Hypothalamus (tissue), 51 donors: ENCODE results near the gene OLA1.

Experiments used
- DNase-seq, 51 donors: peaks; one replicate each; lab custom pipeline; 2025; lab: John Stamatoyannopoulos, UW

OLA1 gene

DNA sequence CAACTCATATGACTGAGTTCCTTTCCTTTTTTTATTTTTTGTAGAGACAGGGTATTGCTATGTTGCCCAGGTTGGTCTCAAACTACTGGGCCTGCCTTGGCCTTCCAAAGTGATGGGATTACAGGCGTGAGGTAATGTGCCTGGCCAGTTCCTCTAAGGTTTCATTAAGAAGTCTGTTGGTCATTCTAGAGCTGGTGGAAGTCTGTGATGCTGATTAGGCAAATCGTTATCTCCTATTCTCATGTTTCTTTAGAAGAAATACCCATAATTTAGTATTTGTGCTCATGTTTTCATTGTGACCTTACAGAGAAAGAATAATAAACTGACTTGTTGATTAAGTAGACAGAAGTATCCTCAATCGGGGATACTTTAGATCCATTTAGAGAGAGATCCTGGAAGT is 177.0 kb downstream of the OLA1 start:
- no peak for DNase-seq

DNA sequence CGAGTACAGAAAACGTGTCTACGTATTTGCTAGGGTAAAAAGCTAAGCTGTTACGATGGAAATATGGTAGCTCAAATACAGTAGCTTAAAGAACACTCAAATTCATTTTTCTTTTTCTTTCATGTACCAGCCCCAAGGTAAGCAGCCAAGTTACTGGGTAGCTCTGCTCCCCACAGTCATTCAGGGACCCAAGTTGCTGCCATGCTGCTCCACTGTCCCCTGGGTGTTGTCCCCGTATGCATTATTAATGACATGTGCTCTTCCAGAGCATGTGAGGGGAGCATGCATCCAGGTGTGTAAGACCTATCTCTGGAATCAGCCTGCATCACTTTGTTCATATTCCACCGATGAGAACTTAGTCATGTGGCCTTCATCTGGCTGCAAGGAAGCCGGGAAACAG is 178.1 kb downstream of the OLA1 start:
- DNase-seq = no peak

DNA sequence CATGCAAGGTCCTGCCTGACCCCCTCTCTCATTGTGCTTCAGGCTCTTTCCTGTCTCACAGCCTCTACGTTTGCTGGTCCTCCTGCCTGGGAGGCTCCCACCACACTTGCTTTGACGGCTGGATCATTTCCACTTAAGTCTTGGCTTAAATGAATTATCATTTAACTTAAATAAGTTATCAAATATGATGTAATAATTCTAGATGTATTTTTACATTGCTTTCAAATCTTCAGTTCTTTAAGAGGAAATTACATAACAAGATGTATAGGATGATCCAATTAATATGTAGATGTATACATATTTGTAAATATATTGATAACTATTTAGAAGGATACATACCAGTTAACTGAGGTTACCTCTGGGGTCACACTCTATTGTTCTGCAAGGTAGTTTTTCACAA is 180.5 kb downstream of the OLA1 start:
- no peak for DNase-seq

DNA sequence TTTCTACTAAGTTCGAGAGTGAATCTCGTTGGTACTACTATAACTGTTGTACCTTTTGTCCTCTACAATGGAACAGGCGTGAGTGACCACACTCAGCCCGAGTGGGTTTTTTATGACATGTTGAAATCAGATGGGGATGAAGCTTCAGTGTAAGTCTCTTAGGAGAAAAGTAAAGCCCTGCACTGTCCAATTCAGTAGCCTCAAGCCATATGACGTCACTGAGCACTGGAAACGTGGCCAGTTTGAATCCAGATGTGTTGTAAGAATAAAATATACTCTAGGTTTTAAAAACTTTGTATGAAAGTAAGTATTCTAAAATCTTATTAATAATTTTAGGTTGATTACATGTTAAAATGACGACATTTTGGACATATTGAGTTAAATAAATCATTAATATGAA is 181.5 kb downstream of the OLA1 start:
- no peak for DNase-seq

DNA sequence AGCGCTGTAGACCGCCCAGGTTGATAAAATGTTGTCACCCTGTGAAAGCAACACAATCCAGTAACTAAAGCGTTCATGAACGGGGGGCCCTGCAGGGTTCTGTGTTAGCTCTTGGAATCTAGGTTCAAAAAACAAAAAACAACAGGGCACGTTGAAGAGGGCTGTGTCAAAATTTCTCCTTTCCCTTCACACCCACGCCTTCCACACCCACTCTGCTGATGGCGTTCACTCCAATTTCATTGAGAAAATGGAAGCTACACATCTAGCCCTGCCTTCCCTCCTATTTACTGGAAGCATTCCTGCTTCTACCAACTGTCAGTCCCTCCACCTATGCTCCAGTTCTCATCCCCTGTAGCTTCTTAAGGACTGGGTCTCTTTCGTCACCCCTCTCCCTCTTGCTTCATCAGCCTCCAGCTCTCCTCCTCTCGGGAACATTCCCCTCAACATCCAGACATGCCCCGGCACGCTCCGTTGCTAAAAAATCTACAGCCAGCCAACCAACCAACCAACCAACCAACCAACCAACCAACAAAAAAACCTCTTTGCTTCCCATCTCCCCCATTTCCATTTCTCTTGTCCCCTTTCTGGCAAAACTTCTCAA is 184.7 kb downstream of the OLA1 start:
- DNase-seq = no peak

DNA sequence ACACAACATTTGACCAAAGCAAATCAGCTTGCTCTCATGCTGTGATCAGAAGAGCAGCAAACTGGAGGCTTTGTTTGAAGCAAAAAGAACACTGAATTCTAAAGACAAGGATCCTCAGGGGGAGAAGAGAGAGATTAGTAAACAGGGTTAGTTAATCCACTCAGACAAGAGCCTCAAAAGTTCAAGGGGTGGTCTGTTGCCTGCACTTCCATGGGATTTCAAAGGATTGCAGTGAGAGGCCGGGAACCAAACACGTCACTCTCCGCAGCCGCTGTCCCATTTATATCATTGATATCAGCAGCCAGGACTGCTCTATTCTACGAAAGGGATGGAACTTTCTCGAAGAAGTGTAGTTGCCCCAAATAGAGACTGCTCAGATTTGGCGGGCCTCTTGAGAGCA is 185.4 kb downstream of the OLA1 start:
- no peak for DNase-seq

DNA sequence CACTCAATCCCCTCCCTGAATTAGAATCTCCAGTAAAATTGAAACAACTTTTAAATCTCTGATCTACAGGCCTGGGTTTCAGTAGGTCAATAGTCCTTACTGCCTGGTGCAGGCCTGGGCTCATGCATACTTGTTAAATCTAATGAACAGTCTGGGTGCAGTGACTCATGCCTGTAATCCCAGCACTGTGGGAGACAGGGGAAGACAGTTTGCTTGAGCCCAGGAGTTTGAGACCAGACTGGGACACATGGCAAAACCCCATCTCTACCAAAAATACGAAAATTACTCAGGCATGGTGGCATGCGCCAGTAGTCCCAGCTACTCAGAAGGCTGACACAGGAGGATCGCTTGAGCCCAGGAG is 188.5 kb downstream of the OLA1 start:
- DNase-seq = no peak

DNA sequence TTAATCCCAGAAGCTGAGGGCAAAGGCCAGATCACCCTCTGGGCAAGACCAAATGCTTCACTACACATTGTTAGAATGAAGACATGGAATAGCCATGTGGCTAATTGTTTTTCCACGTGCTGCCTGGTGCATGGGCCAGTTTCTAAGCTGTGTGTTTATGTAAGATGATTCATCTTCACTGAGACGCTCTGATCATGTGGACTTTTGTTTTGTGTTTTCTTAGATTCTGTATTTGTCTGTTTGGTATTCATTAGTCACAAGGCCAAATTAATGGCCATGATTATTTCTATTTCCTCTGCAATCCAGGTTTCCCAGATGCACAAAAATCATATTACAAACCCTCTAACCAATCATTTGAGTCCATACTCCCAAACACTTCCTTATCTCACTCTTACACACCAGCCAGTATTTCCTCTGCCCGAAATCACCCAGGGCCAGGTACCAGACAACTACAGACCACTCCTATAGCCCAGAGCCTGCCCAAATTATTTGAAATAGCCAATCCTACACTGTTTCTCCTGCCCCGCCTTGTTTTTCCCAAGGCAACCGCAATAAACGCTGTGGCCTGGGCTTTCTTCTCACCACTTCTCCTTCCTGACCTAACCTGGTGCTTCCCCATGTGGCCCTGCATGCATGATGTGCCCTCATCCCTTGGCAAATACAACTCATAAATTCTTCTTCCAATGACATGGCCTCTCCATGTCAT is 189.0 kb downstream of the OLA1 start:
- DNase-seq = no peak

DNA sequence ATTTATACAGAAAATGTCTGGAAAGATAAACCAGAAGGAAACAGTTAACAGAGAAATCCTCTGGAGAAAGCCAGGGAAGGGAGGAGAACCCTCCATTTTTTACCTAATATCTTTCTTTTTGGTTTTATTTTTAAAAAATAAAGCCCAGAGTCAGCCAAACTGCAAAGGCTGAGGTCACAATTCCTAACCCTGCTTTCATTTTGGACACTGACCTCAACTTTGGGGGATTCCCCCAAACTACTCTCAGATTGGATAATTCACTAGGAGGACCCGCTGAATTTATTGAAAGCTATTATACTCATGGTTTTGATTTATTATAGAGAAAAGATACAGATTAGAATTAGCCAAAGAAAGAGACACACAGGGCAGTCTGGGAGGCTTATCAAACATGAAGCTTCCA is 189.9 kb downstream of the OLA1 start:
- no peak for DNase-seq

DNA sequence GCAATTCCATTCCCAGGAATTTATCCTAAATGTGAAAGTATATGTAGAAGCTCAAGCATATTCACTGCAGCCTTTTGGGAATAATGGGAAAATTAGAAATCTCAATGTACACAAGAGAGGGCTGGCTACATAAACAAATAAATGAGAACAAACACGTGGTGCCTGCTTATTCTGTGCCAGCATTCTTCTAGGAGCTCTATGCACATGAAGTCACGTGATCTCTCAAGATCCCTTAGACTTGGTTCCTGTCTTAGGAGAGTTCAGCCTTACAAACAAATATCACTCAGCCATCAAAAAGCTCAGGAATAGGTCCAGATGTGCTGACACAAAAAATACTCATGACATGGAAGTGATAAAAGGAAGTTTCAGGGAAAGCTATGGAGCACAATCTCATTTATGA is 190.3 kb downstream of the OLA1 start:
- DNase-seq = no peak

DNA sequence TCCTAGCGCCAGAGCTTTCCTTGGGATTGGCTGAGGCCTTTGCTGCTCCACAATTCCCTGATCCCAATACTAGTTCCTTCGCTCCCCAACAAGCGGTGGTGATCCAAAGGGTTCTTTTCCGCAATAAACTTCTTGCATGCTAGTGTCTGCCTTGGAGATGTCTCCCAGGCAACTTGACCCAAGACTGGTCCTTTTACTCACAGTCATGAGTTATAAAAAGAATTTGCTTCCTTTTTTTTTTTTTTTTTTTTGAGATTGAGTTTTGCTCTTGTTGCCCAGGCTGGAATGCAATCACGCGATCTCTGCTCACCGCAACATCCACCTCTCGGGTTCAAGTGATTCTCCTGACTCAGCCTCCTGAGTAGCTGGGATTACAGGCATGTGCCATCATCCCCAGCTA is 193.4 kb downstream of the OLA1 start:
- DNase-seq = no peak

DNA sequence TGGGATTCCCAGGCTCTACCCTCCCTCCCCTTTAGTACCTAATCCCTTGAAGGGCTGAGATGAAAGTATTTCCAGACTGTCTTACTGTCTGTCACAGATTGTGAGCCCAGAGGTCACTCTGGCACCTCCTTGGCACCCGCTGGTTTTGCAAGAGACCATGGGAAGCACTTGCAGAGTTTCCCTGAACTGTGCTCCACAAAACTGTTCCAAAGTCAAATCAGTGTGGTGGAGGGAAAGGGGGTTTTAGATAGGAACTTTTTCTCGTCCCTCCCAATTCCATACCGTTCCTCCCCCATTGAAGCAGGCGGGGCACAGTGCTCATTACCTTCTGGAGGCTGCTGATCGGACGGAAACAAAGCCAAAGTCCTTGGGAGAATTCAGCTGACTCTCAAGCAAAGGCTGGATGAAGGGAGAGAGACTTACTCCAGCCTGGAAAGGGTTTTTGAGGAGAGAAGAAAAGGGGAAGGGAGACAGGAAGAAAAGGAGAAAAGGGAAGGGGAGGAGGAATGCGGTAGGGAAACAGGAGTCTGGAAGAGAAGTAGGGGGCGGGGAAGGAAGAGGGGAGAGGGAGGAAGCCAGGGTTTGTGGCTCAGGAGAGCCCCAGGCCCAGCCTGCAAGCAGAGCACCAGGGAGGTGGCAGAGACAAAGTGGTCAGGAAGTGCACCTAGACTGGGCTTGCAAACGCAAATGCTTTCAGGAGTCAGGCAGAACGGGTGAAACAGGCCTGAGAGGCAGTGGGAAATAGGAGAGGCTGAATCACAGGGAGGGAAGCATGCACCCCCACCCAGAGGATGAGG is 194.8 kb downstream of the OLA1 start:
- no peak for DNase-seq

DNA sequence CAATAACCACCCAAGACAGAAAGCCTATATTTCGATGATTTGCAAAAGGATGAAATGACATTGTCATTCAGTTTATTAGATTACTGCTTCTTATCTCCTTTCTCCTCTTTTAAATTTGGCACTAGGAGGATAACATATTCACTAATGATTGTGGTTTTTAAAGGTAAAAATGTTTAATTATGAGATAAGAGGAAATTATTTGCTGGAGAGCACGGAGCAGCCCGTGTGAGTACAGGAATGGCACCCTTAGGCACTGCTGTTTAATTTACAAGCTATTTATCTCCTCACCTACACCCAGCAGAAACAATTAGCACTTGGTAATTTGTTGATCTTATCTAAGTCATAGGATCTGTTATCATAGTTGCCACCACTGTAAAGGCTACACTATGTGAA is 195.8 kb downstream of the OLA1 start:
- no peak for DNase-seq

DNA sequence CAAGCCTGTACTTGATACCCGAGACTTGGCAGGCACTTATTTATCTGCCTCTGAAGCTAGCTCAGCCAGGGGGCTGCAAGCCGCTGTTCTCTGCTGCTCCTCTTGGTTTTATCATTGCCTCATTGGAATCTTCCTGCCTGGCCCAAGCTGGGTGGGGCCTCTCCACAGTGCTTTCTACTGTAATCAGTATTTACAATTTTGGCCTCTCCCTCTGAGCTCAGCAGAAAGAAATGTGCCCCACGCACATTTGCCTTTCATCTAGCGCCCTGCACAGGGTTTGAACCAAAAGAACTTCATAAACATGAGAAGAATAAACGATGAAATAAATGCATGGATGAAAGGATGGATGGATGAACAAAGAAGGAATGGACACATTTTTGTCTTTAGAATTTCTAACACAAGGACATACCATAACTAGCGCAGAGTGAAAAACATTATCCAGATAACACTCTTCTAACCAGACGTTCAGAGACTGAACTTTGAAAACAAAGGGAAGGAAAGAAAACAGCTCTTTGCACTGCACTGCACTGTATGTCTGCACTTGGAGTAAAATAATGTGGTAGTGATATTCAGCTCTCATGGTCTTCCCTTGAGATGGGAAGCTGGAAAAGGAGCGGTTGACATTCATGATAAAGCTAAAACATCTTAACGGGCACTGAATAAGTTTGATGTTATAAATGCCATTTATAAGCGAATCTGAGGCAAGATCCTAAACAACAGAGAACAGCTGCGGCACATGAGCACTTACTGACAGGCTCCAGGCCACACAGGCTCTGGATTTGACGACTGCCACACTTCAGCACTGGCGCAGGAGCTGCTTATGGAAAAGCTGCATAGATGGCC is 196.4 kb downstream of the OLA1 start:
- DNase-seq = no peak

DNA sequence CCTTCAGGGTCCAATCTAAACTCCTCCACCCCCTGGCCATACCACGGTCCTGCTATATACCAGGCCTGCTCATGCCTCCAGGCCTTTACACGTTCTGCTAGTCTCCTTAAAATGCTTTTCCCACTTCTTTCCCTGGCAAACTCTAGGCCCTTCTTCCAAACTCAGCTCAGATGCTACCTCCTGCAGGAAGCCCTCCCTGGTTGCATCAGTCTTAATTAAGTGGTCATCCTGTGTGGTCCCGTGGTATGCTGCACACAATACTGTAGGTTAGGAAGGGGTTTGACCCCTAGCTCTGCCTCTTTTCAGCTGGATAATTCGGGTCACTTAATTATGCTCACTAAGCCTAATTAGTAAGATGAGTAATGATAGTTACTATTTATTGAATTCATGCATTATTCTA is 197.3 kb downstream of the OLA1 start:
- DNase-seq = no peak

DNA sequence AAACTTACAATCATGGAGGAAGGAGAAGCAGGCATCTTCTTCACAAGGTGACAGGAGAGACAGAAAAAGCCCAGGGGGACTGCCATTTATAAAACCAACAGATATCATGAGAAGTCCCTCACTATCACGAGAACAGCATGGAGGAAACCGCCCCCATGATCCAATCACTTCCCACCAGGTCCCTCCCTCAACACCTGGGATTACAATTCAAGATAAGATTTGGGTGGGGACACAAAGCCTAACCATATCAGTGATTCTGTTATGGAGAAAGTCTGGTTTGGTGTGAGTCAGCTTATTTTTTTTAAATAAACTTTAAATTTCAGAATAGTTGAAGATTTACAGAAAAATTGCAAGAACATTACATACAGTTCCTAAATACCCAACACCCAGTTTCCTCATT is 198.4 kb downstream of the OLA1 start:
- DNase-seq = no peak

DNA sequence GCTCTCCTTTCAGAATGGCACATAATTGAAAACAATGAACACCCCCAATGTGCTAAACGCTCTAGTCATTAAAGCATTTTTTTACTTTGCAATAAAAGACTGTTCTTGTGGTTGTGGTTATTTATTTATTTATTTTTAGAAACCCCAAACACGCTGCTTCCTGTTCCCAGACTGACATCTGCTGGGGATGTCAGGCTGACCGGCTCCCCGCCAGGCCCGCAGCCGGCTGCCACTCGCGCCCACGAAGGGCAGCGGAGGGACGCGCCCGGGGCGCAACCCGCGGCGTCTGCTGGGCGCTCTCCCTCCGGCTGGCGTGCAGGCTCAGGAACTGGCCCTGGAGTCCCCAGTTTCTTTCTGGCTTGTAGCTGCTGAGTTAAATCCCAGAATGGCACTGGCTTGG is 200.1 kb downstream of the OLA1 start:
- no peak for DNase-seq

DNA sequence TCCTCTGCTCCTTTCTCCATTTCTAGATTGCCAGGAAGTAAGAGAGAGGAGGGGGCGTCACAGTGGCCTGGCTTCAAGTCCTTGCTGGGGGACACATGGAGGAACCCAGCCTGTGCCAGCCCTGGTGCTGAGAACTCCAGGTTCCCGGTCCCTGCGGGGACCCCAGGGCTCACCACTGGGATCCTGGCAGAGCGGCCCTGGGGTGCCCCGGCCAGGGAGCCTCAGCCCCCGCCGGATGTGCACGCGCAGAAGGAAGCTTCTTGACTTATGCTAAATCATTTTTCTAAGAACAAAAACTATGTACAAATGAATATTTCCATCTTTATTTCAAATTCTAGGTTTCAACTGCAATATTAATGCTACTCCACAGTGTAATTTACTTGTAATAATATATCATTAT is 200.6 kb downstream of the OLA1 start:
- no peak for DNase-seq

DNA sequence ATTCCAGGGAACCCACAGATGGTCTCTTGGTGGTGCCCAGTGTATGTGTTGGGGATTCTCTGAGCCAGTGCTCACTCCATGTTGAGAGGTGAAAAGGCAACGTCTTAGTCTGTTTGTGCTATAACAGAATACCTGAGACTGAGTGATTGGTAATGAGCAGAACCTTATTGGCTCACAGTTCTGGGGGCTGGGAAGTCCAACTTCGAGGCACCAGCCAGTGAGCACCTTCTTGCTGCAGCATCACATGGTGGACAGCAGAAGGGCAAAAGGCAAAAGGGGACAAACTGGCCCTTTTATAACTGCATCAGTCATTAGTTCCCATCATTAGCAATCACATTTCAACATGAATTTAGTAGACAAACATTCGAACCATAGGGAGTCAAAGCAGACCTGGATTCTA is 202.2 kb downstream of the OLA1 start:
- no peak for DNase-seq

DNA sequence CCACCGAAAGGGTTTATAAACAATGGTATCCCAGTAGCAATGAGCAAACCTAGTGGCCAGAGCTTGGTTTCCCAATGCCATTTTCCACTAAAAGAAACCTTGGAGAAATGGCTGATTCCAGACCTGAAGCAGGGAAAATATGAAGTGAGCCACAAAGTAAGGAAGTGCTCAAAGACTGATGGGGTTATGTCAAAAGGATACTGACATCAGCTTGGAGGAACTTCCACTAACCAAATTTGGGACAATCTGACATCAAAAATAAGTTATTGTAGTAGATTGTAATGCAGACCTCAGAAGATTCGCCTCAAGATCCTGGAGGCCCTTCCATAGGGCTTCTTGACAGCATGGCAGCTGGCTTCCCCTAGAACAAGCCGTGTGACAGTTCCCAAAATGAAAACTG is 203.8 kb downstream of the OLA1 start:
- DNase-seq = no peak

DNA sequence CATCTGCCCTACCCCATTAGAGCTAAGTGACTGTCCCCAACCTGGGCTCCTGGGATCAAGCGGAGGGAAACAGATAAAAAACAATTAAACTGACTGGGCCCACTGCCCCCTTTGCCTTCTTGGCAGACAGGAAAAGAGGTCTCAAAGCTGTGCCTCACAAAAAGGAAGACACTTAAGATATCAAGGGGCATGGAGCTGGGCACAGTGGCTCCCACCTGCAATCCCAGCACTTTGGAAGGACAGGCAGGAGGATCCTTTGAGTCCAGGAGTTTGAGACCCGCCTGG is 208.0 kb downstream of the OLA1 start:
- no peak for DNase-seq
